Right atrium auricular region (tissue), 2 donors: Measurements from ENCODE around the gene OCSTAMP. TPM values are rescaled to one million over a fixed set of nuclear protein-coding genes. Genes with fewer than 3 reads are reported as not detected.
A peak's percentile ranks its signal among the peaks of the same experiment; 100 is the strongest.

Experiments used
- DNase-seq: peaks from one replicate; pipeline ENCODE4 v3.0.0-alpha.2; 2019; ENCODE audit warnings: low spot score
- H3K27ac ChIP-seq, 2 donors: fragments of 200-600 bp; sonication (generic); 1 replicate in 1 of 2; 2 replicates in 1 of 2; pipeline ENCODE4 v1.5.1; 2016 to 2019
- H3K27me3 ChIP-seq, 2 donors: fragments of 200-600 bp; sonication (generic); one replicate each; pipeline versions ENCODE4 v1.5.1 to v1.6.0; 2017 to 2019
- H3K36me3 ChIP-seq: fragments of 200-600 bp; sonication (generic); one replicate; pipeline ENCODE4 v1.5.1; 2016
- H3K4me1 ChIP-seq, 2 donors: fragments of 200-600 bp; sonication (generic); one replicate each; pipeline versions ENCODE4 v1.5.1 to v1.6.0; 2017 to 2019
- H3K4me3 ChIP-seq, 2 donors: fragments of 200-600 bp; sonication (generic); 1 replicate in 1 of 2; 2 replicates in 1 of 2; pipeline ENCODE4 v1.5.1; 2017 to 2019; ENCODE audit warnings: mild to moderate bottlenecking in 1 of 2, moderate library complexity in 1 of 2
- H3K9me3 ChIP-seq, 2 donors: fragments of 200-600 bp; sonication (generic); one replicate each; pipeline ENCODE4 v1.5.1; 2019
- total RNA-seq, 2 donors: library from RNA; depleted of rRNA; stranded (reverse); fragments of >200 nt; gene quantifications; one replicate each; pipeline ENCODE4 v1.1.0, GENCODE V29; 2016
- TF ChIP-seq, protein P1 (sequence below), 2 donors: fragments of 200-600 bp; sonication (generic); IDR thresholded peaks; one replicate each; pipeline ENCODE4 v1.5.1; 2019; ENCODE audit warnings: antibody characterized with exemption in 2 of 2

The OCSTAMP gene
- total RNA-seq, 2 donors from 2014 or later: not detected

DNA sequence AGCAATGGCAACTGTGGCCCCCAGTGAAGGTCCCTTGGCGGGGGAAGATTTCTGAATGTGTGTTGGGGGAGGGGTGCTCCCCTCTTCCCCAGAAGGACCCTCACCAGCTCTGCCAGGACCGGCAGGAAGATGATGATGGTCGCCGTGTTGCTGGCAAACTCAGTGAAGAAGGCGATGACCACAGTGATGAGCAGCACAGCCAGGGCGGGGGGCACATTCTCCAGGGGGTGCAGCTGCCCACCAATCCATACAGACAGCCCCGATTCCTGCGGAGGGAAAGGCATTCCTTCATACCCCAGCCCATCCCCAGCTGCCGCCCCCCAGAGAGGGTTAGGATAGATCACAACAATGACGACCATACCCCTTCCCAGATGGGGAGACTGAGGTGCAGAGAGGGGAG lies 15.7 kb upstream of the OCSTAMP start:
- H3K36me3 ChIP-seq: no peaks in the 10 kb centered on the region
- no peak for DNase-seq
- TF ChIP-seq, protein P1, sequence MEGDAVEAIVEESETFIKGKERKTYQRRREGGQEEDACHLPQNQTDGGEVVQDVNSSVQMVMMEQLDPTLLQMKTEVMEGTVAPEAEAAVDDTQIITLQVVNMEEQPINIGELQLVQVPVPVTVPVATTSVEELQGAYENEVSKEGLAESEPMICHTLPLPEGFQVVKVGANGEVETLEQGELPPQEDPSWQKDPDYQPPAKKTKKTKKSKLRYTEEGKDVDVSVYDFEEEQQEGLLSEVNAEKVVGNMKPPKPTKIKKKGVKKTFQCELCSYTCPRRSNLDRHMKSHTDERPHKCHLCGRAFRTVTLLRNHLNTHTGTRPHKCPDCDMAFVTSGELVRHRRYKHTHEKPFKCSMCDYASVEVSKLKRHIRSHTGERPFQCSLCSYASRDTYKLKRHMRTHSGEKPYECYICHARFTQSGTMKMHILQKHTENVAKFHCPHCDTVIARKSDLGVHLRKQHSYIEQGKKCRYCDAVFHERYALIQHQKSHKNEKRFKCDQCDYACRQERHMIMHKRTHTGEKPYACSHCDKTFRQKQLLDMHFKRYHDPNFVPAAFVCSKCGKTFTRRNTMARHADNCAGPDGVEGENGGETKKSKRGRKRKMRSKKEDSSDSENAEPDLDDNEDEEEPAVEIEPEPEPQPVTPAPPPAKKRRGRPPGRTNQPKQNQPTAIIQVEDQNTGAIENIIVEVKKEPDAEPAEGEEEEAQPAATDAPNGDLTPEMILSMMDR (IDR thresholded peaks at IDR 0.05): no peak

DNA sequence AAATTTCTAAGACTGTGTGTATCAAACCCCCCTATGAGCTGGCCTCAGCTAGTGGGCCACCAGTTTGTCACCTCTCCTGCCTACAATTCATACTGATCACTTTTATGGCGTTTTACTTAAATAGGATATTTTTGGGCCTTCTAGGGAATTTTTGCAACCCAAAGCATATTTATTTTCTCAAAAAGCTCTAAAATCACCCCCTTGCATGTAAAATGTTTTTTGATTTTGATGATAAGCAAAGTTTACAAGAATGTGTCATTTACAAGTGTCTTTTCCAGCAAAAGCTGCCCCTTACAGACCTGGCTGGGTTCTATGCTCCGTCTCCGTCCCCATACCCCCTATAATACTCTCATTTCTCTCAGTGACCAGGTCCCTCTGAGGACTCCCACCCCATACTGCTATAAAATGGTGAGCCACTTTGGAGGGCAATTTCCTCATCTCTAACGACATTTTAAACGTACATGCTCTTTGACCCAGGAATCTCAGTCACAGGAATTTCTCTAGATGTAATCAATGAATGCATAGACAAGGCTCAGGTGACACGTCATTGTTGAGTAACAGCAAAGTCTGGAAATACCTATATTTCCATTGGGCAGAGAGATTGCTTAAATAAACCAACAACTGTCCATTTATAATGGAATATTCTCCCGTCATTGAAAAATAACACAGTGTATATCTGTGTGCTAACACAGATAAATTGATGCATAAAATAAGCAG lies 13.9 kb upstream of the OCSTAMP start:
- H3K4me3 ChIP-seq: no peak overlapping the region
- H3K4me1 ChIP-seq: peaks cover 0 to 26% of the 10 kb centered on the region in 2 donors
- no peak overlapping the region for H3K27ac ChIP-seq
- DNase-seq: no peak
- TF ChIP-seq, protein P1 (IDR thresholded peaks at IDR 0.05): no peak
- H3K36me3 ChIP-seq: no peaks in the 10 kb centered on the region
- no peaks in the 10 kb centered on the region for H3K27me3 ChIP-seq
- H3K9me3 ChIP-seq: no peaks in the 10 kb centered on the region

More for the DNA sequence above, 15.7 kb upstream of the OCSTAMP start:
- Histone ChIP-seq H3K27me3 (no peaks in the 10 kb centered on the region), H3K4me1 (peaks cover 0 to 26% of the 10 kb centered on the region in 2 donors), H3K9me3 (no peaks in the 10 kb centered on the region), H3K27ac (no peak overlapping the region), H3K4me3 (no peak overlapping the region)

DNA sequence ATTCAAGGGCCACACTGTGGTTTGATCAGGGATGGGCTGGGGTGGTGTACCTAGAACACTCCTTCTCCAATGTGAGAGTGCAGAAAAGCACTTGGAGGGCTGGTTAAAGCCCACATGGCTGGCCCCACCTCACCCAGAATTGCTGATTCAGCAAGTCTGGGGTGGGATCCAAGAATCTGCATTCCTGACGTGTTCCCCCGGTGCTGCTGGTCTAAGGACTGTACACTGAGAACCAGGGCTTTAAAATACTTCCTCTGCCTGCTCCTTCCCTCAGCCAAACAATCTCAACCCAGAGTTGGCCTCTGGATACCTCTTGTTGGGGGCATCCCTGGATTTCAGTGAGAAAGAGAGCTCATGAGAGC lies 13.4 kb upstream of the OCSTAMP start:
- no peak for DNase-seq
- Histone ChIP-seq H3K27ac (no peak overlapping the region), H3K4me1 (peaks cover 0 to 21% of the 10 kb centered on the region in 2 donors), H3K4me3 (no peak overlapping the region), H3K9me3 (no peaks in the 10 kb centered on the region), H3K27me3 (no peaks in the 10 kb centered on the region), H3K36me3 (no peaks in the 10 kb centered on the region)
- TF ChIP-seq, protein P1 (IDR thresholded peaks at IDR 0.05): no peak

- peak overlapping the region in 1 of 2 donors; percentile 39 for H3K4me3 ChIP-seq
- TF ChIP-seq, protein P1 (IDR thresholded peaks at IDR 0.05): no peak
- peak overlapping the region; percentile 46 to 61 for H3K27ac ChIP-seq
- no peak for DNase-seq
- no peaks in the 10 kb centered on the region for H3K27me3 ChIP-seq
- H3K9me3 ChIP-seq: no peaks in the 10 kb centered on the region
- H3K4me1 ChIP-seq: peaks cover 0 to 16% of the 10 kb centered on the region in 2 donors
- no peaks in the 10 kb centered on the region for H3K36me3 ChIP-seq
Measured at GRCh38 chr20:46563170-46563859, 12.9 kb upstream of the OCSTAMP start.

- Histone ChIP-seq H3K4me1 (peaks cover 0 to 15% of the 10 kb centered on the region in 2 donors), H3K27me3 (no peaks in the 10 kb centered on the region), H3K4me3 (peak overlapping the region; percentile 18 to 39), H3K36me3 (no peaks in the 10 kb centered on the region), H3K9me3 (no peaks in the 10 kb centered on the region), H3K27ac (peak overlapping the region; percentile 46 to 61)
- TF ChIP-seq, protein P1 (IDR thresholded peaks at IDR 0.05): peak; percentile 85 to 92
- DNase-seq: peak; percentile 89
Measured at GRCh38 chr20:46562373-46563169, 12.1 kb upstream of the OCSTAMP start.
